Upper lobe of left lung (tissue), 4 donors: ENCODE results near the gene MISP3.

Experiments used
- POLR2AphosphoS5 ChIP-seq, 2 donors: sonication (generic); formaldehyde crosslinking; IDR thresholded peaks; one replicate each; pipeline ENCODE4 v1.5.1; 2017; ENCODE audit warnings: antibody characterized with exemption in 2 of 2
- TF ChIP-seq, protein P1 (sequence below), 6 experiments: fragments of 450-650 bp in 4 of 6; fragments of 200-600 bp in 2 of 6; sonication (generic) in 2 of 6; IDR thresholded peaks; one replicate each; pipeline ENCODE4 v1.5.1; 2016 to 2019; ENCODE audit warnings: antibody characterized with exemption in 6 of 6

DNA sequence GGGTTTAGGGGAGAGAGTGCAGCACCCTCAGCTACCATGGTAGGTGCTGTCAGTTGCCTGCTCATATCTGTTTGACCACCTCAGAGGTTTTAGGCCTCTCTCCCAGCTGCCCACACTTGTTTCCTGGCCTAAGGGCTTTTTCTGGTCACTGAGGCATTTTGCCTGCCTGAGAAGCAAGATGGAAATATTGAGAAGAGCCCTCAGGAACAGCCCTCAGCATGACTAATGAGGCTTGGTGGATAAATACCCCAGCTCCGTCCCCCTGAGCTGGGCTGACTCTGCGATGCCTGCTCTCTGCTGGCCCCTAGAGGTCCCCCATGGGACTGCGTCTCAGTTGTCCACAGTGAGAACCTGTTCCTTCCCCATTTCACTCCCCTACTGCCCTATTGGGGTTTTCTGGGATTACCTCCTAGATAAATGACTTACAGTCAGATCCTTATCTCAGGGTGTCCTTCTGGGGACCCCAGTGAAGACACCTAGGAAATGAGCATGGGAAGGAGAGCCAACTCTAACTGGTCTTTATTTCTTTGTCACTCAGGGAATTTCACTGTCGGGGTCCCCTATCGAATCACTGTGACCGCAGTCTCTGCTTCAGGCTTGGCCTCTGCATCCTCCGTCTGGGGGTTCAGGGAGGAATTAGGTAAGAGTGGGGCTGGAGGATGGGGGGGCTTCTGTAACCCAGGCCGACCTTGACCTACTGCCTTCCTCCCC lies 24.0 kb upstream of the MISP3 start:
- TF ChIP-seq POLR2AphosphoS5 (IDR thresholded peaks at IDR 0.05), result no peak
- TF ChIP-seq, protein P1, sequence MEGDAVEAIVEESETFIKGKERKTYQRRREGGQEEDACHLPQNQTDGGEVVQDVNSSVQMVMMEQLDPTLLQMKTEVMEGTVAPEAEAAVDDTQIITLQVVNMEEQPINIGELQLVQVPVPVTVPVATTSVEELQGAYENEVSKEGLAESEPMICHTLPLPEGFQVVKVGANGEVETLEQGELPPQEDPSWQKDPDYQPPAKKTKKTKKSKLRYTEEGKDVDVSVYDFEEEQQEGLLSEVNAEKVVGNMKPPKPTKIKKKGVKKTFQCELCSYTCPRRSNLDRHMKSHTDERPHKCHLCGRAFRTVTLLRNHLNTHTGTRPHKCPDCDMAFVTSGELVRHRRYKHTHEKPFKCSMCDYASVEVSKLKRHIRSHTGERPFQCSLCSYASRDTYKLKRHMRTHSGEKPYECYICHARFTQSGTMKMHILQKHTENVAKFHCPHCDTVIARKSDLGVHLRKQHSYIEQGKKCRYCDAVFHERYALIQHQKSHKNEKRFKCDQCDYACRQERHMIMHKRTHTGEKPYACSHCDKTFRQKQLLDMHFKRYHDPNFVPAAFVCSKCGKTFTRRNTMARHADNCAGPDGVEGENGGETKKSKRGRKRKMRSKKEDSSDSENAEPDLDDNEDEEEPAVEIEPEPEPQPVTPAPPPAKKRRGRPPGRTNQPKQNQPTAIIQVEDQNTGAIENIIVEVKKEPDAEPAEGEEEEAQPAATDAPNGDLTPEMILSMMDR (IDR thresholded peaks at IDR 0.05), result peak; percentile 67 to 93 (median 74)
